Activated CD4-positive, alpha-beta memory T cell treated with anti-CD3 and anti-CD28 coated beads for 36 hours (primary cell): ENCODE data around the gene DIDO1. TPM values are rescaled to one million over a fixed set of nuclear protein-coding genes. Genes with fewer than 3 reads are reported as not detected.
A peak's percentile ranks its signal among the peaks of the same experiment; 100 is the strongest.
"Not testable (repeated sequence)": the region's sequence is repeated elsewhere in the genome, so short reads cannot be mapped to it uniquely, and the experiment has no call there.

Source experiments
- CTCF ChIA-PET: fragments of 350-600 bp; sonication (Branson Sonifier 250); formaldehyde crosslinking; loops from one replicate; lab custom pipeline; 2021; ENCODE audit warnings: antibody characterized with exemption, inconsistent platforms; lab: Charles Lee
- POLR2A ChIA-PET: fragments of 350-600 bp; sonication (Branson Sonifier 250); formaldehyde crosslinking; loops from one replicate; lab custom pipeline; 2021; ENCODE audit warnings: antibody characterized with exemption; lab: Charles Lee
- DNase-seq: peaks from one replicate; pipeline ENCODE4 v3.0.0-alpha.2; 2020
- H3K27ac Mint-ChIP-seq: one replicate; pipeline ENCODE4 v1.8.0; 2021; ENCODE audit warnings: mixed read lengths
- H3K27me3 Mint-ChIP-seq: one replicate; pipeline ENCODE4 v1.8.0; 2021; ENCODE audit warnings: mixed read lengths
- H3K36me3 Mint-ChIP-seq: one replicate; pipeline ENCODE4 v1.8.0; 2021; ENCODE audit warnings: mixed read lengths
- H3K4me1 Mint-ChIP-seq: one replicate; pipeline ENCODE4 v1.8.0; 2021; ENCODE audit warnings: low read depth, mixed read lengths
- H3K4me3 Mint-ChIP-seq: one replicate; pipeline ENCODE4 v1.8.0; 2021; ENCODE audit warnings: mild to moderate bottlenecking, mixed read lengths
- H3K9me3 Mint-ChIP-seq: one replicate; pipeline ENCODE4 v1.8.0; 2021; ENCODE audit warnings: mixed read lengths
- intact Hi-C: fragments of 100-400 bp; cut with micrococcal nuclease; formaldehyde crosslinking; loops from one replicate; pipeline ENCODE4 v1.15.1; 2023
- total RNA-seq, 2 experiments: library from RNA; stranded (reverse); gene quantifications; one replicate each; pipeline ENCODE4 v1.2.3, GENCODE V29; 2021

Gene DIDO1
- total RNA-seq, 2 experiments from 2014 or later, result 46.6 to 48.4 TPM

DNA sequence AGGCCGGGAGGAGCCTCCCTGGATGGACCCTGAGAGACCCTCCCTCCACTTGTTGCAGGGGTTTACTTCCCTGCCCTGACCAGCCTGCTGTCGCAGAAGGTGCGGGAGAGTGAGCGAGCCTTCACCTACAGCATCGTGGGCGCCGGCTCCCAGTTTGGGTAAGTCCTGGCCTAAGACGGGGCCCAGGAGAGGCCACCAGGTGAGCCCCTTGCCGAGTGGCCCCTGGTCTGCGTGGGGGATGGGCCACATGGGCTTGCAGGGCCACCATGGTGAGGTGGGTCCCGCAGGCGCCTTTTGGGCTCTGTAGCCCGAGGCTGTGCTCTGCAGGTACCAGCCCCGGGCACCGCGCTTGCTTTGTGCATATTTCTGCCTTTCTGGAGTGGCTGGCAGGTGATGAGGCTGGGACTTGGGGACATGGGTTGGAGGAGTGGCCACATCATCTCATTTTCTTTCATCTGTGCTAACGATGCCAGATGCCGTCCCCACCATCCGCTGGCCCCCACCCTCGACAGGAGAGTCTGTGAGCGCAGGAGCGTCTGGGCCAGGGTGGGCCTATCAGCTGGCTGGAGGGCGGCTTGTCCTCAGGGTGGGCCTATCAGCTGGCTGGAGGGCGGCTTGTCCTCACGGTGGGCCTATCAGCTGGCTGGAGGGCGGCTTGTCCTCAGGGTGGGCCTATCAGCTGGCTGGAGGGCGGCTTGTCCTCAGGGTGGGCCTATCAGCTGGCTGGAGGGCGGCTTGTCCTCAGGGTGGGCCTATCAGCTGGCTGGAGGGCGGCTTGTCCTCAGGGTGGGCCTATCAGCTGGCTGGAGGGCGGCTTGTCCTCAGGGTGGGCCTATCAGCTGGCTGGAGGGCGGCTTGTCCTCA lies 34.4 kb upstream of the DIDO1 start:
- H3K9me3 Mint-ChIP-seq, POLR2A ChIA-PET, H3K36me3 Mint-ChIP-seq, H3K27ac Mint-ChIP-seq, intact Hi-C loops, H3K27me3 Mint-ChIP-seq, H3K4me3 Mint-ChIP-seq, DNase-seq, H3K4me1 Mint-ChIP-seq: not testable (repeated sequence)
- CTCF ChIA-PET, result interaction anchor here (1.7 kb wide), 1 partner anchor 12 kb away, joined by 8 read pairs; no protein-coding TSS in a partner anchor

DNA sequence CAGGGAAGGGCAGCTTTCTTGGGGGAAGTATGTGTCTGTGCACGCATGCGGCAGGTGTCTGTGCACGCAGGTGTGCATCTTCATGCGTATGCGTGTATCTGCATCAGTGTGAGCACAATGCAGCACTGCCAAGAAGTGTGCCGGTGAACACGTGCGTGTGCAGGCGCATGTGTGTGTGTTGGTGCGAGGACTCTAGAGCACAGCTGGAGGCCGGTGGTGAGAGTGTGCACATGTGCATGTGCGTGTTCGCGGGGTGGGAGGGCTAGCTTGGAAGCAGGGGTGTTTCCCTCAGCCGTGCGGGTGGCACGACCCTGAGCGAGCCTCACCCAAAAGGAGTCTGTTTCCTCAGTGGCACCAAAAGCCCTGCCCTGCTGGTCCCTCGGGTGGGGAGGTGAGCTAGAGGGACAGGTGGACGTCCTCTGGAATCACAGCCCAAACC lies 33.7 kb upstream of the DIDO1 start:
- Mint-ChIP-seq H3K36me3 (no peaks in the 10 kb centered on the region), H3K9me3 (no peaks in the 10 kb centered on the region), H3K4me3 (no peak overlapping the region), H3K4me1 (no peaks in the 10 kb centered on the region), H3K27me3 (no peaks in the 10 kb centered on the region), H3K27ac (no peak overlapping the region)
- no peak for DNase-seq
- intact Hi-C loops, result no loop called here
- ChIA-PET POLR2A (no interaction called here), CTCF (interaction anchor here (1.7 kb wide), 1 partner anchor 13 kb away, joined by 8 read pairs; no protein-coding TSS in a partner anchor)

DNA sequence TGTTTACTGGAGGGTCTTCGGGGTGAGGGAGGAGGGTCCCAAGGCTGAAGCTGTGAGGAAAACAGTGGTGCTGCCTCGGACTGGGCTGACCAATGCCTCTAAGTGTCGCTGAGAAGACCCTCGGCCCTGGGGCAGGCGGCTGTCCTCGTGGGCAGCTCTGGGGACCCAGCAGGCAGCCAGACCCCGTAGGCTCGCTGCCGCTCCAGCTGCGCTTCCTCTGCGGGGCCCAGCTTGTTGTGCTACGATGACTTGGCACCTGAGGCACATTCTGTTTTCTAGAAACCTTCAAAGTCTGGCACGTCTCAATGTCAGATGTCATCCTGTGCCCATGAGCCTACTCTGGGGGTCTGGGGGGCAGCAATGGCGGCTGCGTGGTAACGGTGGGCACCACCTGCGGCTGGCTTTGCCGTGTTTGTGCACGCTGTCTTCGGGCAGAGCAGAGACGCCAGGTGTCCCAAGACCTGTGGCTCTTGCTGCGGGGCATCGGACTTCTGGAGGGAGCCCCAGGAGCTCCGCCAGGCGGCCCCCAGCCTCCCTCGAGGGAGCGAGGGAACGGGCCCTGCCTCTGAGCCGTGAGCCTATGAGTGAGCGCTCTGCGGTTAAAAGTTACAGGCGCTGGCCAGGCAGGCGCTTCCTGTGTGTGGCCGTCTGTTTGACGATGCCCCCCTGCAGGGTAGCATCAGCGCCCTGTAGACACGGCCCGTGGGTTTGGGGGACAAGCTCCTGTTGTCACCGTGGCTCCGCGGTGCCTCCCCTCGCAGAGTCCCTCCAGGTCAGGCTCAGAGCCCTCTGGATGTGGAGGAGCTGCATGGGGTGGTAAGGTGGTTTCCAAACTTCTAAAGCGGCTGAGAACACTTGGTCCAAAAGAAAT lies 33.0 kb upstream of the DIDO1 start:
- intact Hi-C loops, result no loop called here
- Mint-ChIP-seq H3K4me1 (peaks cover 4% of the 10 kb centered on the region), H3K4me3 (no peak overlapping the region), H3K27me3 (no peaks in the 10 kb centered on the region), H3K27ac (no peak overlapping the region), H3K9me3 (no peaks in the 10 kb centered on the region), H3K36me3 (no peaks in the 10 kb centered on the region)
- ChIA-PET POLR2A (no interaction called here), CTCF (interaction anchor here (1.7 kb wide), 1 partner anchor 13 kb away, joined by 8 read pairs; no protein-coding TSS in a partner anchor)
- DNase-seq, result no peak

DNA sequence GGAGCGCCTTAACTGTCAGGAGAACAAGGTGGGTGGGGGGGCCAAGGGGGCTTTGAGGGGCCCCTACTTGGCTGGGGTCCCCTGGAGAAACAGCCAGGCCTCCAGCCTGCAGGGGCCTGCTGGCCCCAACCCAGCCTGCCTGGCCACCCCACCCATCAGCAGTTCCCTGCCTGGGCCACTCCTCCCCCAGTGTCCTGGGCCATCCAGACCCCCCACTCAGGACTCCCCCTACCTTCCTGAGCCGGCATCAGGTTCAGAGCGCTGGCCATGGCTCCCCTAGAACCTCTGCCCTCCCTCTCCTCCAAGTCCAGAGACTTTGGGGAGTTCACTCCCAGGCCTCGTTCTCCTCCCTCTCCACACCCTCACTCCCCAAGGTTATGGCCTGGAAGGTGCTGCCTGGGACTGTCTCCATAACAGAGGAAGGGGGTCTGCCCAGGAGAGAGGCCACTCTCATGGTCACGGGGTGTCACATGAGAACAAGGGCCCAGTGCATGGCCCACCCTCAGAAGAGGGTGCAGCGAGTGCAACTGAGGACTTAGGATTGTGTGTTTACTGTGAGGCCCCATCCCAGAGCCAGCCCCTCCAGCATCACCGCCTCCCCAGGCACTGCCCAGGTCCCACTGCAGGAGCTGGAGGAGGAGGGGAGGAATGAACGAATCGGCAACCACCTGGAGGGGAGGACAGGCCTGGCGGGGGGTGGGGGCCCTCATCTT lies 32.2 kb upstream of the DIDO1 start:
- no peaks in the 10 kb centered on the region for H3K36me3 Mint-ChIP-seq
- ChIA-PET POLR2A (no interaction called here), CTCF (interaction anchor here (1.7 kb wide), 1 partner anchor 14 kb away, joined by 8 read pairs; no protein-coding TSS in a partner anchor)
- H3K27ac Mint-ChIP-seq, result no peak overlapping the region
- H3K4me1 Mint-ChIP-seq, result peaks cover 11% of the 10 kb centered on the region
- no peak for DNase-seq
- intact Hi-C loops, result no loop called here
- no peak overlapping the region for H3K4me3 Mint-ChIP-seq
- no peaks in the 10 kb centered on the region for H3K27me3 Mint-ChIP-seq
- no peaks in the 10 kb centered on the region for H3K9me3 Mint-ChIP-seq

DNA sequence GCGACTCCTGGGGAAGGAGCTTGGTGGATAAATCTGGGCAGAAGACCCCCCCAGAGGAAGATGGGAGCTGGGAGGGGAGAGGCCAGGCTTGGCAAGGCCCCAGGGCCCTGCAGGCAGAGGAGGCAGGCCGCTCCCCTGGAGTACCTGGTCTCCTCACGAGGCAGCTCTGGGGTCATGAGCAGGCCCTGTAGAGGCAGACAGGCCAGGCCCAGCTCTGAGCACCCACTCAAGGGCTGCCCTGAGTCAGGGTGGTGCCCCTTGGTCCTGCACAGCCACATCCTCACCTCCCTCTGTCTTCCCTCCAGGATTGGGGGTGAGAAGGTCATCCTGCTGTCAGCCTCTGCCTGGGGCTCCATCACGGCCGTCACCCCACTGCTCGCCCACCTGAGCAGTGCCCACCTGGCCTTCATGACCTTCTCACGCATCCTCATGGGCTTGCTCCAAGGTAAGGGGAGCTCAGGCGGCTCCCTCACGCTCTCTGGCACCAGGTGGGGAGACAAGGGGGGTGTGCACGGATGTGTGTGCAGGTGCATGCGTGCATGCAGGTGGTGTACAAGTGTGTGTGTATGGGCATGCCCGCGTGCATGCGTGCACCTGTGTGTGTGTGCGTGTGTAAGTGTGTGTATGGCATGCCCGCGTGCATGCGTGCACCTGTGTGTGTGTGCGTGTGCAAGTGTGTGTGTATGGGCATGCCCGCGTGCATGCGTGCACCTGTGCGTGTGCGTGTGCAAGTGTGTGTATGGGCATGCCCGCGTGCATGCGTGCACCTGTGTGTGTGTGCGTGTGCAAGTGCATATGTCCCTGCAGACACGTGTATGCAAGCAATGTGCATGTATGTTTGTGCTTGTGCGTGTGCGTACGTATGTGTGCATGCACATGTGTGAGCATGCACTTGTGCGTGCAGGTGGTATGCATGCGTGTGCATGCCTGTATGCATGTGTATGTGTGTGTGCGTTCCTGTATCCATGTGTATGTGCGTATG lies 31.1 kb upstream of the DIDO1 start:
- Mint-ChIP-seq H3K27me3 (no peaks in the 10 kb centered on the region), H3K27ac (no peak overlapping the region), H3K36me3 (no peaks in the 10 kb centered on the region), H3K4me1 (peaks cover 15% of the 10 kb centered on the region), H3K4me3 (no peak overlapping the region), H3K9me3 (no peaks in the 10 kb centered on the region)
- intact Hi-C loops, result no loop called here
- ChIA-PET POLR2A (no interaction called here), CTCF (no interaction called here)
- no peak for DNase-seq

DNA sequence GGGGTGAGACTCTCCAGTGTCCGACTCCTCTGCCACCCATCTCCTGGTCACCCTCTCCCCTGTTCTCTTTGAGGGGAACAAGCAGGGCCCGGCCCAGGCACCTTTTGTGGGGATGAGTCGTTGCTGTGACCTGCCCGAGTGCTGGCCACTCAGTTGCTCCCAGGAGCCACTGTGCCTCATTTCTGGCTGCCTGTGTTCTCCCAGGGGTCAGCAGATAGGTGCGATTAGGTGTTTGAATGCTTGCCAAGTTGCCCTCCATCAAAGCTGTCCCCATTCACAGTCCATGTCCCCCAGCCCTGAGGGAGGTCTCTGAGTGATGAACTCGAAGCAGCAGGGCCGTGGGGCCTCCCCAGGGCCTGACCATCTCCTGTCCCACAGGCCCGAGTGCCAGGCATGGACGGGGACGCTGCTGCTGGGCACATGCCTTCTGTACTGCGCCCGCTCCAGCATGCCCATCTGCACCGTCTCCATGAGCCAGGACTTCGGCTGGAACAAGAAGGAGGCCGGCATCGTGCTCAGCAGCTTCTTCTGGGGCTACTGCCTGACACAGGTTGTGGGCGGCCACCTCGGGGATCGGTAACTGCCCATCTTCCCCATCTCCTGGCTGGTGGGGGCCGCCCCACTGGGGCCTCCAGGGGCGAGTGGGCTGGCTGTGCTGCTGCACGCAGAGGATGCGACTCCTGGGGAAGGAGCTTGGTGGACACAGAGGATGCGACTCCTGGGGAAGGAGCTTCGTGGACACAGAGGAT lies 30.3 kb upstream of the DIDO1 start:
- no peak overlapping the region for H3K27ac Mint-ChIP-seq
- no peak overlapping the region for H3K4me3 Mint-ChIP-seq
- peaks cover 19% of the 10 kb centered on the region for H3K4me1 Mint-ChIP-seq
- POLR2A ChIA-PET, result no interaction called here
- no peaks in the 10 kb centered on the region for H3K36me3 Mint-ChIP-seq
- intact Hi-C loops, result no loop called here
- CTCF ChIA-PET, result no interaction called here
- H3K27me3 Mint-ChIP-seq, result no peaks in the 10 kb centered on the region
- no peak for DNase-seq
- H3K9me3 Mint-ChIP-seq, result no peaks in the 10 kb centered on the region

DNA sequence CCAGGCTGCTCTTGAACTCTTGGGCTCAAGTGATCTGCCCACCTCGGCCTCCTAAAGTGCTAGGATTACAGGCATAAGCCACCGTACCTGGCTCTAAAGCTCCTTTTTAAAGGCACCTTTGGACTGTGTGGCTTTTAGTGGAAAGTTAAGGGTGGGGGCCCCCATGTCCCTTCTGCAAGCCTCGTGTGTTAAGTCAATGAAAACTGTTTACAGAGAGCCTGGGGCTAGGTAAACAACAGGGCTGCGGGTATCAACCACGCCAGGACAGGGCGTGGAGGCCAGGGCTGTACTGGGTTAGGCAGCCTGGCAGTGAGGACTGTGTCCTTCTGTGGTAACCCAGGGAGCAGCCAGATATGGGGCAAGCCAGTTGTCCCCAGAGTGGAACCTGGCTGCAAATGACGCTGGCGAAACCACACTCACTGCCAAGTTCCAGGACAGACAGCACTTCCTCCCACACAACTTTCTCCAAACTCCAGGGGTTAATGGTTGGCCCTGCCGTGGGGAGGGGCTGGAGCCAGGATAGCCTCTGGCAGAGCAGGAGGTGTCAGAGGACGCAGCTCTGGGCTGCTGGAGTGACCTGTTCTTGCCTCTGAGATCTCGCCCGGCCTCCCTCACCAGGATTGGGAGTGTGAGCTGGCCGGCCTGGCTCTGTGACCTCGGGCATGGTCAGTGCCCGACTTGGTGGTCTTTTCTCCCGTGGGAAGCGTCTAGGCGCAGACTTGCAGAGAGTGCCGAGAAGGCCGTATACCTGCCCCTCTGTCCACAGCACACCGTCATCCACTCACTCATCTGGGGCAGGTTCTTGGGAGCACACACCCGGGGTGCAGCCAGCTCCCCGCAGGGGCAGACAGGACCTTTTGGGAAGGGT lies 29.4 kb upstream of the DIDO1 start:
- Mint-ChIP-seq H3K4me1 (peaks cover 19% of the 10 kb centered on the region), H3K27me3 (no peaks in the 10 kb centered on the region), H3K36me3 (no peaks in the 10 kb centered on the region), H3K4me3 (no peak overlapping the region), H3K27ac (no peak overlapping the region), H3K9me3 (no peaks in the 10 kb centered on the region)
- ChIA-PET POLR2A (interaction anchor here (0.7 kb wide), 1 partner anchor 23 kb away, joined by 3 read pairs; no protein-coding TSS in a partner anchor), CTCF (interaction anchor here (1.3 kb wide), 1 partner anchor 56 kb away, joined by 3 read pairs; no protein-coding TSS in a partner anchor)
- no peak for DNase-seq
- intact Hi-C loops, result no loop called here

DNA sequence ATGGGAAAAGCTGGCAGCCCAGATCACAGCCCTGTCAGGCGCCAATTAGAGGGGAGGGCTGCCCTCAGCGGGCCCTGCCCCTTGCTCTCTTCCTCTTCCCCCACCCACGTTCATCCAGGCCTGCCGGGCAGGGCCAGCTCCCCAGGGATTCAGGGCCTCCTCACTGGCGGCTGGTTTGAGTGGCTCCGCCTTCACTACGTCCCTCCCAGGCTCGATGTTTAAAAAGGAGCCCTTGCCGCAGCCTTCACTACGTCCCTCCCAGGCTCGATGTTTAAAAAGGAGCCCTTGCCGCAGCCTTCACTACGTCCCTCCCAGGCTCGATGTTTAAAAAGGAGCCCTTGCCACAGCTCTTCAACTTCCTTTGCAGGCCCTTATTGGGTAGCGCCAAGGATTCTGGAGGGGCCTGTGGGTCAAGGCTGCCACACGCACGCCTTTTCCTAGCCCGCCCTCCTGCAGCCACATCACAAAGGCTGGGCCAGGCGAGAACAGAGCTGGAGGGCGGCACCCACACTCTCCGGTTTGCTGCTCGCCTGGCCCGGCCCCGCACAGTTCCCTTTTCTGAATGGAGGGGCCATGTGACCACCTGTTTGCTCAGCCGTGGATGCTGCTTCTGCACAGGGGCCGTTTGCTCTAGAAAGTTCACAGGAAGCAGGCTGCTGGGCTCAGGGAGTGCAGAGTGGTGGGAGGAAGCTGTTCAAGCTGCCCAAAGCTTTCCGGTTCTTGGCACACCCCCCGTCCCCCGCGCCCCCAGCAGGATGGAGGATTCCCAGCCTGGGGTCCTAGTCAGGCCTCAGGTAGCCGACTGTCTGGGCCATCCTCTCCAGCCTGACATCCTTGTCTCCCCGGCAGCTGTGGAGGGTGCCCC lies 27.8 kb upstream of the DIDO1 start:
- ChIA-PET POLR2A (interaction anchor here (0.8 to 1.7 kb wide), 3 partner anchors 16 to 38 kb away, joined by 3 to 8 read pairs (median 3); partner anchors contain the start of gene GID8), CTCF (interaction anchor here (0.6 to 2.9 kb wide), 6 partner anchors 33 to 1106 kb away, joined by 3 to 8 read pairs (median 4); no protein-coding TSS in a partner anchor)
- H3K4me3 Mint-ChIP-seq, result peak overlapping the region; percentile 58
- H3K36me3 Mint-ChIP-seq, result peaks cover 6% of the 10 kb centered on the region
- H3K9me3 Mint-ChIP-seq, result peaks cover 3% of the 10 kb centered on the region
- H3K27me3 Mint-ChIP-seq, result no peaks in the 10 kb centered on the region
- H3K27ac Mint-ChIP-seq, result peak overlapping the region; percentile 52
- H3K4me1 Mint-ChIP-seq, result peaks cover 19% of the 10 kb centered on the region
- DNase-seq, result peak; percentile 81
- intact Hi-C loops, result loop anchor here (1.0 kb wide), 1 partner anchor 16 kb away; the partner anchor contains the start of gene GID8
